ENCODE data around the gene SMARCA2.

The SMARCA2 gene

GRCh38 chr9:2199999-2200796 lies 185.1 kb downstream of the SMARCA2 start:
- Histone ChIP-seq H3K27me3 (replicated peaks; ENCODE audit: control insufficient read depth, insufficient read depth, low read length) (no peaks in the 10 kb centered on the region), H3K36me3 (ENCODE audit: control insufficient read depth, insufficient read depth, low read length) (peaks cover 4% of the 10 kb centered on the region), H3K4me3 (replicated peaks; ENCODE audit: low read depth, low read length) (no peak overlapping the region)
- peak; percentile 25 for TF ChIP-seq CTCF (IDR thresholded peaks at IDR 0.05; ENCODE audit: insufficient read depth, low read length, poor library complexity, severe bottlenecking)
- DNase-seq (ENCODE audit: extremely low read depth, insufficient read length) = no peak

DNA sequence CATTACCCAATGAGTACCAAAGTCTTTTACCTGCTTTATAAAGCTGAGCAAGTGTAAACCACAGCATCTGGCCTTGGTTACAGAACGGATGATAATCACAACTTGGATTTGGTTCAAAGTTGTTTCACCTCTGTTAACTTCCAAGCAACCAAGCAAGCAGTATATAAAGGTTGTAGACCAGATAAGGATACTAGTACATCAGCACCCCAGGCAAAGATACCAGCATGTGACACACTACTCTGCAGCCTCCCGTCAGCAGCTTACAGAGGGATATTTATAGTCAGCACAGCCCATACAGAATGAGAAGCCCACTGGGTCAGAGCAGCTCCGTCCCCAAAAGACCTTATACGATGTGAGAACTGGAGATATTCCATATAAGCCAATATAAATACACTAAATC lies 193.3 kb downstream of the SMARCA2 start:
- no peaks in the 10 kb centered on the region for H3K27me3 ChIP-seq (replicated peaks; ENCODE audit: control insufficient read depth, insufficient read depth, low read length)
- no peaks in the 10 kb centered on the region for H3K36me3 ChIP-seq (ENCODE audit: control insufficient read depth, insufficient read depth, low read length)
- no peak for TF ChIP-seq CTCF (IDR thresholded peaks at IDR 0.05; ENCODE audit: insufficient read depth, low read length, poor library complexity, severe bottlenecking)
- H3K4me3 ChIP-seq (replicated peaks; ENCODE audit: low read depth, low read length) = no peak overlapping the region
- no peak for DNase-seq (ENCODE audit: extremely low read depth, insufficient read length)

DNA sequence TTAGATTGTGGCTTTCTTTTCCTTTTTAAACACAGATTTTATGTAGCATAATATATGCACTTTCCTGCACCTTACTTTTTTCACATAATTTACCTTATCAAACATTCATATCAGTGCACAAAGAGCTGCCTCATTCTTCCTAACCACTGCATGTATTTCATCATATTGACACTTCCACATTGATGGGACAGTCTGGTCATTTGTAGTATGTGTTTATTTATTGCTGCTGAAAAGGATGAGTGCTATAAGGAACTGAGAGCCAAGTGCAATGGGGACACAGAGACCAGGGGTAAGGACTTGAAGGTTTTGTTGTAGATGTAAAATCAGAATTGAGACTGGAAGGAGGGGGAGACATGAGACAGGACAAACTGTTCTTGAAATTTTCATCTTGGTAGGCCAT lies 193.8 kb downstream of the SMARCA2 start:
- no peaks in the 10 kb centered on the region for H3K27me3 ChIP-seq (replicated peaks; ENCODE audit: control insufficient read depth, insufficient read depth, low read length)
- H3K36me3 ChIP-seq (ENCODE audit: control insufficient read depth, insufficient read depth, low read length) = no peaks in the 10 kb centered on the region
- no peak for TF ChIP-seq CTCF (IDR thresholded peaks at IDR 0.05; ENCODE audit: insufficient read depth, low read length, poor library complexity, severe bottlenecking)
- DNase-seq (ENCODE audit: extremely low read depth, insufficient read length) = no peak
- no peak overlapping the region for H3K4me3 ChIP-seq (replicated peaks; ENCODE audit: low read depth, low read length)

DNA sequence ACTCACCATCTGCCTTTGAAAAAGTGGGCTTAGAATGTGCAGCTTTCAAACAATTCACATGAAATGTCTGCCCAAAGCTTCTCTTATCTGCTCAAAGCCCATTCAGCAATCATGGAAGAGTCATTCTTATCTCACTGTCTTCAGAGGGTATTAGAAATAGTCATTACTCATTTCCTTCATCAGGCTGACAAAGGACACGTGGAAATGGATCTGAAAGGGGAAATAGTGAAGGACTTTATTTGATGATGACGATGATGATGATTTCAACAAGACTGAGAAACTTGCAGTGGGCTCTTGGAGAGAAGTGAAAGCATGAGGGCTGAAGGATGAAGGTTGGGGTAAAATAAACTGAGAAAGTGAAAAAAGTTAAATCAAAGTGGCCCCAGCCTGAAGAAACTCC lies 194.3 kb downstream of the SMARCA2 start:
- DNase-seq (ENCODE audit: extremely low read depth, insufficient read length) = peak; percentile 31
- no peak for TF ChIP-seq CTCF (IDR thresholded peaks at IDR 0.05; ENCODE audit: insufficient read depth, low read length, poor library complexity, severe bottlenecking)

GRCh38 chr9:2210201-2210600 lies 195.1 kb downstream of the SMARCA2 start:
- no peaks in the 10 kb centered on the region for H3K36me3 ChIP-seq (ENCODE audit: control insufficient read depth, insufficient read depth, low read length)
- no peak for TF ChIP-seq CTCF (IDR thresholded peaks at IDR 0.05; ENCODE audit: insufficient read depth, low read length, poor library complexity, severe bottlenecking)
- no peak overlapping the region for H3K4me3 ChIP-seq (replicated peaks; ENCODE audit: low read depth, low read length)
- H3K27me3 ChIP-seq (replicated peaks; ENCODE audit: control insufficient read depth, insufficient read depth, low read length) = no peaks in the 10 kb centered on the region
- DNase-seq (ENCODE audit: extremely low read depth, insufficient read length) = no peak

More for the DNA sequence above, 194.3 kb downstream of the SMARCA2 start:
- Histone ChIP-seq H3K27me3 (replicated peaks; ENCODE audit: control insufficient read depth, insufficient read depth, low read length) (no peaks in the 10 kb centered on the region), H3K36me3 (ENCODE audit: control insufficient read depth, insufficient read depth, low read length) (no peaks in the 10 kb centered on the region), H3K4me3 (replicated peaks; ENCODE audit: low read depth, low read length) (no peak overlapping the region)
